ENCODE results near the gene ARPC4. TPM values are rescaled to one million over a fixed set of nuclear protein-coding genes. Genes with fewer than 3 reads are reported as not detected.

ARPC4 gene
- polyA plus RNA-seq (ENCODE audit: insufficient read length in 3 of 3): 100 to 1,000 TPM; 113 to 145 (median 141) TPM
- long read RNA-seq, donor 1, transcript ARPC4-201 (6 exons, 2,582 nt): major isoform, 32 of 43 reads
- long read RNA-seq, donor 1, partial matches to known transcripts: 6 of 43 reads
- long read RNA-seq, donor 1, other reads (novel, unspliced or antisense): 0 of 43 reads
- long read RNA-seq, donor 2, transcript ARPC4-201 (6 exons, 2,582 nt): major isoform, 44 of 61 reads
- long read RNA-seq, donor 2, partial matches to known transcripts: 13 of 61 reads
- long read RNA-seq, donor 2, other reads (novel, unspliced or antisense): 0 of 61 reads
- long read RNA-seq, donor 3, transcript ARPC4-201 (6 exons, 2,582 nt): major isoform, 66 of 268 reads
- long read RNA-seq, donor 3, partial matches to known transcripts: 200 of 268 reads
- long read RNA-seq, donor 3, other reads (novel, unspliced or antisense): 0 of 268 reads
- long read RNA-seq, donor 4, transcript ARPC4-201 (6 exons, 2,582 nt): major isoform, 26 of 191 reads
- long read RNA-seq, donor 4, partial matches to known transcripts: 159 of 191 reads
- long read RNA-seq, donor 4, other reads (novel, unspliced or antisense): 0 of 191 reads
- long read RNA-seq, donor 5: 0 reads
- long read RNA-seq, donor 6, transcript ARPC4-201 (6 exons, 2,582 nt): major isoform, 30 of 44 reads
- long read RNA-seq, donor 6, partial matches to known transcripts: 6 of 44 reads
- long read RNA-seq, donor 6, other reads (novel, unspliced or antisense): 0 of 44 reads
- long read RNA-seq, donor 7, transcript ARPC4-201 (6 exons, 2,582 nt): major isoform, 53 of 67 reads
- long read RNA-seq, donor 7, partial matches to known transcripts: 10 of 67 reads
- long read RNA-seq, donor 7, other reads (novel, unspliced or antisense): 0 of 67 reads
- long read RNA-seq, donor 8, transcript ARPC4-201 (6 exons, 2,582 nt): major isoform, 95 of 116 reads
- long read RNA-seq, donor 8, partial matches to known transcripts: 13 of 116 reads
- long read RNA-seq, donor 8, other reads (novel, unspliced or antisense): 0 of 116 reads
- long read RNA-seq, donor 9, transcript ARPC4-201 (6 exons, 2,582 nt): major isoform, 51 of 59 reads
- long read RNA-seq, donor 9, partial matches to known transcripts: 6 of 59 reads
- long read RNA-seq, donor 9, other reads (novel, unspliced or antisense): 0 of 59 reads
- long read RNA-seq, donor 10, transcript ARPC4-201 (6 exons, 2,582 nt): major isoform, 41 of 54 reads
- long read RNA-seq, donor 10, partial matches to known transcripts: 7 of 54 reads
- long read RNA-seq, donor 10, other reads (novel, unspliced or antisense): 0 of 54 reads
- long read RNA-seq, donor 11, transcript ARPC4-201 (6 exons, 2,582 nt): major isoform, 27 of 35 reads
- long read RNA-seq, donor 11, partial matches to known transcripts: 6 of 35 reads
- long read RNA-seq, donor 11, other reads (novel, unspliced or antisense): 0 of 35 reads
- long read RNA-seq, donor 12, transcript ARPC4-201 (6 exons, 2,582 nt): major isoform, 12 of 13 reads
- long read RNA-seq, donor 12, partial matches to known transcripts: 0 of 13 reads
- long read RNA-seq, donor 12, other reads (novel, unspliced or antisense): 0 of 13 reads
- long read RNA-seq, donor 13, transcript ARPC4-201 (6 exons, 2,582 nt): major isoform, 97 of 136 reads
- long read RNA-seq, donor 13, partial matches to known transcripts: 30 of 136 reads
- long read RNA-seq, donor 13, other reads (novel, unspliced or antisense): 0 of 136 reads
- long read RNA-seq, donor 14, transcript ARPC4-201 (6 exons, 2,582 nt): major isoform, 45 of 61 reads
- long read RNA-seq, donor 14, transcript ARPC4-208 (6 exons, 942 nt): minor isoform, 5 of 61 reads
- long read RNA-seq, donor 14, partial matches to known transcripts: 10 of 61 reads
- long read RNA-seq, donor 14, other reads (novel, unspliced or antisense): 0 of 61 reads
- long read RNA-seq, donor 15, transcript ARPC4-201 (6 exons, 2,582 nt): major isoform, 24 of 77 reads
- long read RNA-seq, donor 15, partial matches to known transcripts: 50 of 77 reads
- long read RNA-seq, donor 15, other reads (novel, unspliced or antisense): 0 of 77 reads
- long read RNA-seq, donor 16, transcript ARPC4-201 (6 exons, 2,582 nt): major isoform, 65 of 467 reads
- long read RNA-seq, donor 16, partial matches to known transcripts: 393 of 467 reads
- long read RNA-seq, donor 16, other reads (novel, unspliced or antisense): 0 of 467 reads

GRCh38 chr3:9792405-9793160 is at the start of gene ARPC4, which contains the start of gene TADA3:
Gene ARPC4, plus strand, starts transcription at chr3:9793082. Its CDS starts 40 bp downstream, at chr3:9793122.
Gene TADA3, minus strand, starts transcription at chr3:9792473. Its CDS starts 1,007 bp downstream, at chr3:9791466.
- peak; percentile 88 to 99 (median 92) for DNase-seq (ENCODE audit: extremely low read depth in 1 of 11, low read depth in 9 of 11, low spot score in 4 of 11)

GRCh38 chr3:9743548-9743947 is 49.3 kb upstream of the ARPC4 start:
- DNase-seq (ENCODE audit: extremely low read depth in 1 of 11, low read depth in 9 of 11, low spot score in 4 of 11): no peak

DNA sequence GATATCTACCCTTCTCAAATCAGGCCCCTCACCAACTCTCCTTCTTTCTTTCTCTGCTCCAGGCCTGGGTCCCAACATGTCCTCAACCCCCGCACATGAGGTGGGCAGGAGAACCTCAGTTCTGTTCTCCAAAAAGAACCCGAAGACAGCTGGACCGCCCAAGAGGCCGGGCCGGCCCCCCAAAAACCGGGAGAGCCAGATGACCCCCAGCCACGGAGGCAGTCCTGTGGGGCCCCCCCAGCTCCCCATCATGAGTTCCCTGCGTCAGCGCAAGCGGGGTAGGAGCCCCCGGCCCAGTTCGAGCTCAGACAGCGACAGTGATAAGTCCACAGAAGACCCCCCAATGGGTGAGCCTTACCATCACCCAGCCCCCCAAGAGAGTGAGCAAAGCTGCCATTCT is 48.7 kb upstream of the ARPC4 start:
- no peak for DNase-seq (ENCODE audit: extremely low read depth in 1 of 11, low read depth in 9 of 11, low spot score in 4 of 11)

- DNase-seq (ENCODE audit: extremely low read depth in 1 of 11, low read depth in 9 of 11, low spot score in 4 of 11): no peak
Observed at GRCh38 chr3:9745521-9745920, 47.4 kb upstream of the ARPC4 start.

- DNase-seq (ENCODE audit: extremely low read depth in 1 of 11, low read depth in 9 of 11, low spot score in 4 of 11): no peak
Observed at GRCh38 chr3:9746330-9746729, 46.6 kb upstream of the ARPC4 start.

DNA sequence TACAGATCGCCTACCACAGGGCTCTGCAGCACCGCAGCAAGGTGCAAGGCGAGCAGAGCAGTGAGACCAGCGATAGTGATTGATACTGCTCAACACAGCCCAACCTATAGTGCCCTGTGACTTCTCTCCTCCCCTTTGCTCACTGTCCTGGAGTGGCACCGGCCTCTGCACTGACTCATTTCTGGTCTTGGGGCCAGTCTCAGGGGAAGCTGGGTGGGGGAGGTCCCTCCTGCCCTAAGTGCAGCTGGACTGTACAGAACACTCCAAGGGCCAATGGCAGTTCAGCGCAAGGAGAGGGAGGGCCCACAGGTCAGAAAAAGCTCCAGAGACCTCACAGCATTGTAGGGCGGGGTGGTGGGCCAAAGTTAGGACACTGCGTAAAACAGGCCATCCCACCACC is 45.6 kb upstream of the ARPC4 start:
- no peak for DNase-seq (ENCODE audit: extremely low read depth in 1 of 11, low read depth in 9 of 11, low spot score in 4 of 11)

- DNase-seq (ENCODE audit: extremely low read depth in 1 of 11, low read depth in 9 of 11, low spot score in 4 of 11): no peak
Observed at GRCh38 chr3:9748031-9748430, 44.9 kb upstream of the ARPC4 start.

GRCh38 chr3:9749296-9749644 is 43.6 kb upstream of the ARPC4 start:
- no peak for DNase-seq (ENCODE audit: extremely low read depth in 1 of 11, low read depth in 9 of 11, low spot score in 4 of 11)

GRCh38 chr3:9749645-9750555 is 43.0 kb upstream of the ARPC4 start, which contains the start of gene OGG1:
Gene OGG1, plus strand, starts transcription at chr3:9749952. Its CDS starts 335 bp downstream, at chr3:9750287.
- DNase-seq (ENCODE audit: extremely low read depth in 1 of 11, low read depth in 9 of 11, low spot score in 4 of 11): peak; percentile 92 to 98 (median 96)

GRCh38 chr3:9750556-9751411 is 42.1 kb upstream of the ARPC4 start:
- no peak for DNase-seq (ENCODE audit: extremely low read depth in 1 of 11, low read depth in 9 of 11, low spot score in 4 of 11)

DNA sequence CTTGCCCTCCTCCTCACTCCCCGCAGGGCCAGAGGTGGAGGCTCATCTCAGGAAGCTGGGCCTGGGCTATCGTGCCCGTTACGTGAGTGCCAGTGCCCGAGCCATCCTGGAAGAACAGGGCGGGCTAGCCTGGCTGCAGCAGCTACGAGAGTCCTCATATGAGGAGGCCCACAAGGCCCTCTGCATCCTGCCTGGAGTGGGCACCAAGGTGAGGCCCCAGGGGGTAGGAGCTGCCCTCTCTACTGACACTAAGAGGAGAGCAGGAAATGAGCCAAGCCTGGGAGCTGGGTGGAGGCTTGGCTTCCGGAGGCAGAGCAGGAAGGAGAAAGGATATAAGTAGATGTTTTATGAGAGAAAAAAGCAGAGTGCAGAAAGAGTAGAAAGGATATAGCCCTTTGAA is 38.2 kb upstream of the ARPC4 start:
- no peak for DNase-seq (ENCODE audit: extremely low read depth in 1 of 11, low read depth in 9 of 11, low spot score in 4 of 11)

- DNase-seq (ENCODE audit: extremely low read depth in 1 of 11, low read depth in 9 of 11, low spot score in 4 of 11): no peak
Observed at GRCh38 chr3:9757427-9757826, 35.5 kb upstream of the ARPC4 start.

DNA sequence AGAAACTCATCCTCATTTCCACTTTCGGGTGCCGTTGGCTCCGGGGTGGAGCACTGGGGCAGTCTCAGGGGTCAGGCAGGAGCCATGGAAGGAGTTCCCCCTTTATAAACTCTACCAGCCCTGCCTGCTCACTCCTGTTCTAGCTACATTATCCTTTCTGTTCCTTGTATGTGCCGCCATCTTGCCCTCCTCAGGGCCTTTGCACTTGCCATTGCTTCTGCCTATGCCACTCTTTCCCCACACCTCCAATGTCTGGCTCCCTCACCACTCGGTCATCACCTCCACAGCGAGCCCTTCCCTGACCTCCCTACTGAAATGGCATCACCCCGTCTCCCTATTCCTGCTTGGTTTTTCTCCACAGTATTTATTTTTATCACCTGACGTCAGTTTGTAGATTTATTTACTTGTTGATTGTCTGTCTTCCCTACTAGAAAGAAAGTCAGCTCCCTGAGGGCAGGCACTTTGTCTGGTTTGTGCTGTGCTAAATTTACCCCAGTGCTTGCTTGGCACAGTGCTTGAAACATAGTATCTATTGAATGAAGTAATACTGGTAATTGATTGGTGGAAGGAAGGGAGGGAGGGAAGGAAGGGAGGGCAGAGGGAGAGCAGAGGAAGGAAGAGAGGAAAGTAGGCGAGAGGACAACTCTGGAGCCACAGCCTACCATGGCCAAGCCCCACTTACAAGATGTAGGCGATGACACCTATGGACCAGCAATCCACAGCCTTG is 31.9 kb upstream of the ARPC4 start:
- no peak for DNase-seq (ENCODE audit: extremely low read depth in 1 of 11, low read depth in 9 of 11, low spot score in 4 of 11)

- DNase-seq (ENCODE audit: extremely low read depth in 1 of 11, low read depth in 9 of 11, low spot score in 4 of 11): no peak
Observed at GRCh38 chr3:9761919-9762318, 31.0 kb upstream of the ARPC4 start.
